ENCODE data around the gene SMARCA5. TPM values are rescaled to one million over a fixed set of nuclear protein-coding genes. Genes with fewer than 3 reads are reported as not detected.

The SMARCA5 gene
- total RNA-seq, 1 donor: 44.9 TPM

DNA sequence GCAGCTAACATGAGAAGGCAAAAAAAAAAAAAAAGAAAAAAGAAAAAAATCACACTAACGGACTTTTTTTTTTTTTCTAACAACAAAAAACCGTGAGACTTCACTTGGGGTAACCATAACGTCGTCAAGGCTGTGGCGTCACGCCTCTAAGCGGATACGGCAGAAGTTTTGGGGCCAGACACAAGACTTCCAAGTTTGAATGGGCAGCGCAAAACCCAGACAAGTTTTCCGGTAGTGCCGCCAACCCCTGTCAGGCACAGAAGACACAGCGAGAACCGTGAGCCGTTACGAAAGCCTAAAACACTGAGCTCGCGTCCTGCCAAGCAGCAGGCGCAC is 556 bp upstream of the SMARCA5 start:
- Histone ChIP-seq H3K4me2 (ENCODE audit: insufficient read depth, low read length) (peak overlapping the region; percentile 92), H3K4me3 (ENCODE audit: insufficient read depth, low read length) (peak overlapping the region; percentile 78), H3K27ac (ENCODE audit: low read depth, low read length) (peak overlapping the region; percentile 98), H3K79me2 (ENCODE audit: insufficient read depth, low read length) (peaks cover 44% of the 10 kb centered on the region), H2AFZ (ENCODE audit: low read length) (peak overlapping the region; percentile 97), H4K20me1 (ENCODE audit: insufficient read depth, low read length) (peaks cover 30% of the 10 kb centered on the region), H3K4me1 (ENCODE audit: insufficient read depth, low read length) (peaks cover 11% of the 10 kb centered on the region), H3K9me3 (ENCODE audit: low read depth, low read length) (no peaks in the 10 kb centered on the region), H3K36me3 (ENCODE audit: insufficient read depth, low read length) (peaks cover 8% of the 10 kb centered on the region), H3K27me3 (ENCODE audit: insufficient read depth, low read length) (peaks cover 20% of the 10 kb centered on the region)
- TF ChIP-seq, protein P1, sequence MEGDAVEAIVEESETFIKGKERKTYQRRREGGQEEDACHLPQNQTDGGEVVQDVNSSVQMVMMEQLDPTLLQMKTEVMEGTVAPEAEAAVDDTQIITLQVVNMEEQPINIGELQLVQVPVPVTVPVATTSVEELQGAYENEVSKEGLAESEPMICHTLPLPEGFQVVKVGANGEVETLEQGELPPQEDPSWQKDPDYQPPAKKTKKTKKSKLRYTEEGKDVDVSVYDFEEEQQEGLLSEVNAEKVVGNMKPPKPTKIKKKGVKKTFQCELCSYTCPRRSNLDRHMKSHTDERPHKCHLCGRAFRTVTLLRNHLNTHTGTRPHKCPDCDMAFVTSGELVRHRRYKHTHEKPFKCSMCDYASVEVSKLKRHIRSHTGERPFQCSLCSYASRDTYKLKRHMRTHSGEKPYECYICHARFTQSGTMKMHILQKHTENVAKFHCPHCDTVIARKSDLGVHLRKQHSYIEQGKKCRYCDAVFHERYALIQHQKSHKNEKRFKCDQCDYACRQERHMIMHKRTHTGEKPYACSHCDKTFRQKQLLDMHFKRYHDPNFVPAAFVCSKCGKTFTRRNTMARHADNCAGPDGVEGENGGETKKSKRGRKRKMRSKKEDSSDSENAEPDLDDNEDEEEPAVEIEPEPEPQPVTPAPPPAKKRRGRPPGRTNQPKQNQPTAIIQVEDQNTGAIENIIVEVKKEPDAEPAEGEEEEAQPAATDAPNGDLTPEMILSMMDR (IDR thresholded peaks at IDR 0.05; ENCODE audit: extremely low read depth, low read depth, low read length): no peak
- DNase-seq (ENCODE audit: insufficient read length, low spot score, missing footprints): no peak

DNA sequence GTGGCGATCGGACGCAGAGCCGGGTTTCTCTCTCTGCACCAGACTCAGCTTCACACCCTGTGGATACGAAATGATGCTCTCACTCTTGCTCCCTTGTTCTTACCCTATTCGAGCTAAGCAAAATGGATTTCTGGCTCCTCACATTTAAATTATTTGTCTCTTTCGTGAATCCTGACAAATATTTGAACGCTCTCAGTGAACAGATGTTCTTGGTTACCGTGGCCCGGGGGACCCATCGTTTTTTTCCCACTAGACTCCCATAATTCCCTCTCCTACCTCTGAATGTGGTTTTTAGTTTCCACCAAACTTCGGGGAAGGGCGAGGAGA is 630 bp downstream of the SMARCA5 start:
- H2AFZ ChIP-seq (ENCODE audit: low read length): peak overlapping the region; percentile 97

DNA sequence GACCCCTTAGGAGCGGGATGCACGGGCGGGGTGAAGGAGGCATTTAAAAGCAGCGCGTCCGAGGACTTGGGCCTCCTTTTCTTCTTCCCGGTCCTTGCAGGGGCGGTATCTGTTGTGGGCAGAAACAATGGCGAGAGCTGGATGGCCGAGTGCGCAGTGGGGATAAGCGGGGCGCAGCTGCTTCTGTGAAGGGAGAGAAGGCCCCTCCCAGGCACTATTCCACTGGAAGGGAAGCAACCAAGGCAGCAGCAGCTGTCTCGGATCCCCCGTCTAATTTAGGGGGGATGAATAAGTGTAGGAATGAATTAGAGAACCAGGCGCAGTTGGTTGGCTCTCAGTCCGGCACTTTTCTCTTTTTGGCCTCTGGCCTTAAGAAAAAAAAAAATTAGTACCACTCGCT is 995 bp downstream of the SMARCA5 start:
- peaks cover 11% of the 10 kb centered on the region for H3K27me3 ChIP-seq (ENCODE audit: insufficient read depth, low read length)
- H3K4me1 ChIP-seq (ENCODE audit: insufficient read depth, low read length): peaks cover 11% of the 10 kb centered on the region
- peak overlapping the region; percentile 98 for H3K27ac ChIP-seq (ENCODE audit: low read depth, low read length)
- H3K36me3 ChIP-seq (ENCODE audit: insufficient read depth, low read length): peaks cover 22% of the 10 kb centered on the region
- peaks cover 30% of the 10 kb centered on the region for H4K20me1 ChIP-seq (ENCODE audit: insufficient read depth, low read length)
- DNase-seq (ENCODE audit: insufficient read length, low spot score, missing footprints): peak; percentile 38
- no peaks in the 10 kb centered on the region for H3K9me3 ChIP-seq (ENCODE audit: low read depth, low read length)
- peak overlapping the region; percentile 92 for H3K4me2 ChIP-seq (ENCODE audit: insufficient read depth, low read length)
- peaks cover 58% of the 10 kb centered on the region for H3K79me2 ChIP-seq (ENCODE audit: insufficient read depth, low read length)
- TF ChIP-seq, protein P1 (IDR thresholded peaks at IDR 0.05; ENCODE audit: extremely low read depth, low read depth, low read length): no peak
- H2AFZ ChIP-seq (ENCODE audit: low read length): peak overlapping the region; percentile 97
- peak overlapping the region; percentile 78 for H3K4me3 ChIP-seq (ENCODE audit: insufficient read depth, low read length)

More for the DNA sequence above, 630 bp downstream of the SMARCA5 start:
- Histone ChIP-seq H3K9me3 (ENCODE audit: low read depth, low read length) (no peaks in the 10 kb centered on the region), H3K4me2 (ENCODE audit: insufficient read depth, low read length) (peak overlapping the region; percentile 92), H3K27me3 (ENCODE audit: insufficient read depth, low read length) (peaks cover 15% of the 10 kb centered on the region), H3K79me2 (ENCODE audit: insufficient read depth, low read length) (peaks cover 54% of the 10 kb centered on the region), H4K20me1 (ENCODE audit: insufficient read depth, low read length) (peaks cover 30% of the 10 kb centered on the region), H3K36me3 (ENCODE audit: insufficient read depth, low read length) (peaks cover 18% of the 10 kb centered on the region), H3K4me1 (ENCODE audit: insufficient read depth, low read length) (peaks cover 11% of the 10 kb centered on the region), H3K4me3 (ENCODE audit: insufficient read depth, low read length) (peak overlapping the region; percentile 78), H3K27ac (ENCODE audit: low read depth, low read length) (peak overlapping the region; percentile 98)
- DNase-seq (ENCODE audit: insufficient read length, low spot score, missing footprints): no peak
- TF ChIP-seq, protein P1 (IDR thresholded peaks at IDR 0.05; ENCODE audit: extremely low read depth, low read depth, low read length): no peak

DNA sequence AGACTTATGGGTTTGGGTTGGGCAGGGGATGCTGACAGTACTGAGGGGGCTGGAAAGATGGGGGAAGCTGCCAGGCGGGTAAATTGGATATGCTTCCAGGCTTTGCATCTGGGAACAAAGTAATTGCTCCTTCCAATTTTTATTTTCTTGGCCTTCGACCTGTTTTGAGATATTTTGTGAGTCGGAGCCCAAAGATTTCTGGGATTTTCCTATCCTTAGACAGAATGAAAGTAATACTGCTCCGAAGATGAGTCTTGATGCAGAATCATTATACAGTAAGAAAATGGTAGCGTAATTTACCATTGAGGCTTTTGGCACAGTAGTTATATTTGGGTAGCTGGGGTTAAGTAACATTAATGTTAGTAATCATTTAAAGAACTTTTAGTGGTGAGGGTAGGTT is 1.4 kb downstream of the SMARCA5 start:
- no peak for DNase-seq (ENCODE audit: insufficient read length, low spot score, missing footprints)
- TF ChIP-seq, protein P1 (IDR thresholded peaks at IDR 0.05; ENCODE audit: extremely low read depth, low read depth, low read length): no peak

More for the DNA sequence above, 1.4 kb downstream of the SMARCA5 start:
- peaks cover 62% of the 10 kb centered on the region for H3K79me2 ChIP-seq (ENCODE audit: insufficient read depth, low read length)
- H3K27ac ChIP-seq (ENCODE audit: low read depth, low read length): peak overlapping the region; percentile 98
- peak overlapping the region; percentile 78 for H3K4me3 ChIP-seq (ENCODE audit: insufficient read depth, low read length)
- H3K27me3 ChIP-seq (ENCODE audit: insufficient read depth, low read length): peaks cover 7% of the 10 kb centered on the region
- H3K4me1 ChIP-seq (ENCODE audit: insufficient read depth, low read length): peaks cover 11% of the 10 kb centered on the region
- H3K4me2 ChIP-seq (ENCODE audit: insufficient read depth, low read length): peak overlapping the region; percentile 92
- peak overlapping the region; percentile 97 for H2AFZ ChIP-seq (ENCODE audit: low read length)
- peaks cover 33% of the 10 kb centered on the region for H4K20me1 ChIP-seq (ENCODE audit: insufficient read depth, low read length)
- peaks cover 26% of the 10 kb centered on the region for H3K36me3 ChIP-seq (ENCODE audit: insufficient read depth, low read length)
- H3K9me3 ChIP-seq (ENCODE audit: low read depth, low read length): no peaks in the 10 kb centered on the region

All from osteoblast (primary cell).